CD14-positive monocyte (primary cell): ENCODE results near the gene TTC9B. TPM values are rescaled to one million over a fixed set of nuclear protein-coding genes. Genes with fewer than 3 reads are reported as not detected.

ENCODE experiments used
- DNase-seq, 3 donors: peaks; one replicate each; pipeline ENCODE4 v3.0.0-alpha.2; 2011 to 2022
- H2AFZ ChIP-seq: 2 replicates; pipeline ENCODE4 v1.6.0; 2012; ENCODE audit warnings: mild to moderate bottlenecking, low read depth, low read length, inconsistent platforms; ENCODE audit not compliant: insufficient read depth, poor library complexity, severe bottlenecking
- H3K27ac ChIP-seq, 2 donors: 1 replicate in 1 of 2; 2 replicates in 1 of 2; pipeline ENCODE4 v1.5.1; 2012 to 2013; ENCODE audit warnings: low read length in 2 of 2, control low read depth in 1 of 2, inconsistent platforms in 1 of 2, low read depth in 1 of 2, mild to moderate bottlenecking in 1 of 2
- H3K27me3 ChIP-seq, 2 donors: one replicate each; pipeline versions ENCODE4 v1.6.0 to v1.6.1; 2011 to 2013; ENCODE audit warnings: low read length in 2 of 2; ENCODE audit not compliant: control insufficient read depth in 2 of 2, insufficient read depth in 2 of 2
- H3K36me3 ChIP-seq, 2 donors: replicated peaks in 1 of 2; 1 replicate in 1 of 2; 2 replicates in 1 of 2; pipeline versions ENCODE4 v1.5.1 to v1.6.1; 2012 to 2013; ENCODE audit warnings: low read length in 2 of 2, control low read depth in 1 of 2, inconsistent platforms in 1 of 2, mild to moderate bottlenecking in 1 of 2; ENCODE audit not compliant: insufficient read depth in 2 of 2, control insufficient read depth in 1 of 2
- H3K4me1 ChIP-seq, 2 donors: 1 replicate in 1 of 2; 2 replicates in 1 of 2; pipeline versions ENCODE4 v1.5.1 to v1.6.1; 2012 to 2013; ENCODE audit warnings: low read length in 2 of 2, control low read depth in 1 of 2, inconsistent platforms in 1 of 2, mild to moderate bottlenecking in 1 of 2, moderate library complexity in 1 of 2; ENCODE audit not compliant: insufficient read depth in 2 of 2, control insufficient read depth in 1 of 2
- H3K4me2 ChIP-seq: replicated peaks from 2 replicates; pipeline ENCODE3; 2012; ENCODE audit warnings: low read length, moderate library complexity, mild to moderate bottlenecking; ENCODE audit not compliant: poor library complexity, severe bottlenecking; ENCODE audit errors: extremely low read depth
- H3K4me3 ChIP-seq, 3 experiments: fragments of 200-600 bp in 1 of 3; sonication (generic) in 1 of 3; replicated peaks in 1 of 3; 1 replicate in 2 of 3; 2 replicates in 1 of 3; pipeline ENCODE4 v1.5.1; 2011 to 2013; ENCODE audit warnings: low read length in 3 of 3, mild to moderate bottlenecking in 3 of 3, control low read depth in 2 of 3, low read depth in 2 of 3, inconsistent platforms in 1 of 3, moderate library complexity in 1 of 3
- H3K79me2 ChIP-seq: 2 replicates; pipeline ENCODE4 v1.6.0; 2012; ENCODE audit warnings: mild to moderate bottlenecking, control low read depth, inconsistent platforms, low read length, moderate library complexity; ENCODE audit not compliant: insufficient read depth
- H3K9ac ChIP-seq: 2 replicates; pipeline ENCODE4 v1.6.0; 2017; ENCODE audit warnings: low read length, mild to moderate bottlenecking; ENCODE audit not compliant: insufficient read depth, poor library complexity, severe bottlenecking
- H3K9me3 ChIP-seq, 2 donors: replicated peaks in 1 of 2; 1 replicate in 1 of 2; 2 replicates in 1 of 2; pipeline versions ENCODE4 v1.5.1 to v1.6.1; 2012 to 2013; ENCODE audit warnings: low read length in 2 of 2, control low read depth in 1 of 2; ENCODE audit not compliant: control insufficient read depth in 1 of 2, insufficient read depth in 1 of 2
- H4K20me1 ChIP-seq: 2 replicates; pipeline ENCODE4 v1.6.0; 2012; ENCODE audit warnings: mild to moderate bottlenecking, low read length, control low read depth, moderate library complexity; ENCODE audit not compliant: insufficient read depth
- H3K27ac Mint-ChIP-seq, 7 donors: one replicate each; pipeline ENCODE4 v1.8.0; 2020; ENCODE audit warnings: mild to moderate bottlenecking in 7 of 7, mixed read lengths in 7 of 7, moderate library complexity in 6 of 7, inconsistent platforms in 2 of 7
- H3K27me3 Mint-ChIP-seq, 3 donors: one replicate each; pipeline ENCODE4 v1.8.0; 2021 to 2022; ENCODE audit warnings: low read depth in 3 of 3, mild to moderate bottlenecking in 3 of 3, mixed read lengths in 3 of 3, moderate library complexity in 3 of 3, inconsistent platforms in 1 of 3
- H3K36me3 Mint-ChIP-seq, 2 donors: one replicate each; pipeline ENCODE4 v1.8.0; 2020; ENCODE audit warnings: mixed read lengths in 2 of 2, inconsistent platforms in 1 of 2, mild to moderate bottlenecking in 1 of 2
- H3K4me1 Mint-ChIP-seq: one replicate; pipeline ENCODE4 v1.8.0; 2020; ENCODE audit warnings: mild to moderate bottlenecking, mixed read lengths
- H3K4me3 Mint-ChIP-seq, 2 donors: one replicate each; pipeline ENCODE4 v1.8.0; 2020; ENCODE audit warnings: mild to moderate bottlenecking in 2 of 2, mixed read lengths in 2 of 2, moderate library complexity in 1 of 2
- H3K9me3 Mint-ChIP-seq, 7 donors: one replicate each; pipeline ENCODE4 v1.8.0; 2020 to 2022; ENCODE audit warnings: mixed read lengths in 7 of 7, mild to moderate bottlenecking in 6 of 7, moderate library complexity in 6 of 7, inconsistent platforms in 2 of 7
- CTCF ChIP-seq: fragments of 200-600 bp; IDR thresholded peaks from one replicate; pipeline ENCODE4 v1.8.0; 2022; ENCODE audit warnings: antibody characterized with exemption, mild to moderate bottlenecking
- WGBS: methylation state at CpG from one replicate; pipeline ENCODE4 v1.1.5; 2013; ENCODE audit warnings: missing lambda C conversion rate; ENCODE audit not compliant: insufficient coverage; 5-methylcytosine and 5-hydroxymethylcytosine counted together
- intact Hi-C, 2 donors: fragments of 100-400 bp; cut with micrococcal nuclease; formaldehyde crosslinking; loops; one replicate each; pipeline versions ENCODE4 v1.15.0 to v1.15.1; 2023
- polyA plus RNA-seq, 3 donors: library from polyadenylated mRNA; depleted of rRNA in 1 of 3; unstranded in 2 of 3; stranded (reverse) in 1 of 3; fragments of 300-500 nt in 2 of 3; fragments of >200 nt in 1 of 3; fragmentation: Illumina TruSeq in 2 of 3; gene quantifications; 1 replicate in 2 of 3; 2 replicates in 1 of 3; pipeline ENCODE4 v1.2.3, GENCODE V29; 2012 to 2021

TTC9B gene
- polyA plus RNA-seq, 3 donors, result not detected

GRCh38 chr19:40213882-40214570, 4.2 kb downstream of the TTC9B start:
- no peak for DNase-seq
- intact Hi-C loops, result no loop called here
- H3K79me2 ChIP-seq, result no peaks in the 10 kb centered on the region
- H3K36me3 ChIP-seq, result peaks cover 0 to 22% of the 10 kb centered on the region in 2 donors
- Mint-ChIP-seq H3K4me3 (no peak overlapping the region), H3K4me1 (no peaks in the 10 kb centered on the region), H3K27ac (no peak overlapping the region), H3K27me3 (peaks cover 30 to 36% (median 34%) of the 10 kb centered on the region in 3 donors), H3K36me3 (peaks cover 18 to 28% of the 10 kb centered on the region in 2 donors), H3K9me3 (peaks cover 0 to 15% (median 4%) of the 10 kb centered on the region in 7 donors)
- H3K27ac ChIP-seq, result no peak overlapping the region
- H3K4me1 ChIP-seq, result no peaks in the 10 kb centered on the region
- TF ChIP-seq CTCF, result no peak
- H3K4me3 ChIP-seq, result no peak overlapping the region
- H4K20me1 ChIP-seq, result no peaks in the 10 kb centered on the region
- peaks cover 24 to 29% of the 10 kb centered on the region in 2 donors for H3K27me3 ChIP-seq
- no peak overlapping the region for H2AFZ ChIP-seq
- 99% methylated on average over 33 of the region's 50 CpGs for WGBS
- H3K9me3 ChIP-seq, result peaks cover 0 to 5% of the 10 kb centered on the region in 2 donors
- no peak overlapping the region for H3K9ac ChIP-seq
- H3K4me2 ChIP-seq, result no peak overlapping the region

GRCh38 chr19:40213251-40213829, 4.8 kb downstream of the TTC9B start:
- Mint-ChIP-seq H3K27ac (no peak overlapping the region), H3K4me1 (no peaks in the 10 kb centered on the region), H3K27me3 (peaks cover 24 to 30% (median 27%) of the 10 kb centered on the region in 3 donors), H3K9me3 (peaks cover 0 to 8% (median 4%) of the 10 kb centered on the region in 7 donors), H3K4me3 (no peak overlapping the region), H3K36me3 (peaks cover 20 to 33% of the 10 kb centered on the region in 2 donors)
- no peaks in the 10 kb centered on the region for H3K4me1 ChIP-seq
- DNase-seq, result no peak
- peaks cover 0 to 5% of the 10 kb centered on the region in 2 donors for H3K9me3 ChIP-seq
- no peak overlapping the region for H3K4me3 ChIP-seq
- no peaks in the 10 kb centered on the region for H4K20me1 ChIP-seq
- H3K36me3 ChIP-seq, result peaks cover 0 to 26% of the 10 kb centered on the region in 2 donors
- no peak overlapping the region for H2AFZ ChIP-seq
- no peaks in the 10 kb centered on the region for H3K79me2 ChIP-seq
- 95% methylated on average over 48 of the region's 53 CpGs for WGBS
- H3K27ac ChIP-seq, result no peak overlapping the region
- no peak overlapping the region for H3K4me2 ChIP-seq
- no peak for TF ChIP-seq CTCF
- H3K9ac ChIP-seq, result no peak overlapping the region
- H3K27me3 ChIP-seq, result peaks cover 19 to 22% of the 10 kb centered on the region in 2 donors
- intact Hi-C loops, result no loop called here
